Nephron (organoid): ENCODE data around the gene DLGAP4.

Experiments
- H3K27ac Mint-ChIP-seq, 3 experiments: 2 replicates each; pipeline ENCODE4 v1.8.0; 2020; ENCODE audit warnings: mixed read lengths in 3 of 3, mild to moderate bottlenecking in 2 of 3, moderate library complexity in 1 of 3
- H3K27me3 Mint-ChIP-seq: 2 replicates; pipeline ENCODE4 v1.8.0; 2021; ENCODE audit warnings: low read depth, mild to moderate bottlenecking, moderate library complexity, mixed read lengths
- H3K36me3 Mint-ChIP-seq: 2 replicates; pipeline ENCODE4 v1.8.0; 2020; ENCODE audit warnings: low read depth, mixed read lengths
- H3K4me1 Mint-ChIP-seq: 2 replicates; pipeline ENCODE4 v1.8.0; 2020; ENCODE audit warnings: mixed read lengths
- H3K4me3 Mint-ChIP-seq, 3 experiments: 2 replicates each; pipeline ENCODE4 v1.8.0; 2020; ENCODE audit warnings: mild to moderate bottlenecking in 3 of 3, mixed read lengths in 3 of 3, moderate library complexity in 2 of 3
- H3K9me3 Mint-ChIP-seq: 2 replicates; pipeline ENCODE4 v1.8.0; 2020; ENCODE audit warnings: mixed read lengths
- CTCF ChIP-seq, 3 experiments: fragments of 200-600 bp; sonication (generic); IDR thresholded peaks; one replicate each; pipeline ENCODE4 v1.5.0; 2021; ENCODE audit warnings: antibody characterized with exemption in 3 of 3; ENCODE audit not compliant: unreplicated experiment in 3 of 3

Gene DLGAP4

GRCh38 chr20:36355469-36356171, 49.5 kb downstream of the DLGAP4 start:
- no peaks in the 10 kb centered on the region for H3K9me3 Mint-ChIP-seq
- no peak overlapping the region for H3K4me3 Mint-ChIP-seq
- TF ChIP-seq CTCF (IDR thresholded peaks at IDR 0.05; ENCODE audit: unreplicated experiment in 3 of 3), result no peak
- no peak overlapping the region for H3K27ac Mint-ChIP-seq
- H3K36me3 Mint-ChIP-seq, result no peaks in the 10 kb centered on the region
- H3K27me3 Mint-ChIP-seq, result peaks cover 33% of the 10 kb centered on the region
- H3K4me1 Mint-ChIP-seq, result no peaks in the 10 kb centered on the region

GRCh38 chr20:36359668-36360406, 53.7 kb downstream of the DLGAP4 start:
- Mint-ChIP-seq H3K27me3 (peaks cover 36% of the 10 kb centered on the region), H3K36me3 (no peaks in the 10 kb centered on the region), H3K4me1 (no peaks in the 10 kb centered on the region), H3K4me3 (no peak overlapping the region), H3K27ac (no peak overlapping the region), H3K9me3 (no peaks in the 10 kb centered on the region)
- no peak for TF ChIP-seq CTCF (IDR thresholded peaks at IDR 0.05; ENCODE audit: unreplicated experiment in 3 of 3)

- Mint-ChIP-seq H3K4me3 (no peak overlapping the region), H3K4me1 (no peaks in the 10 kb centered on the region), H3K27me3 (peaks cover 33% of the 10 kb centered on the region), H3K27ac (no peak overlapping the region), H3K9me3 (no peaks in the 10 kb centered on the region), H3K36me3 (no peaks in the 10 kb centered on the region)
- TF ChIP-seq CTCF (IDR thresholded peaks at IDR 0.05; ENCODE audit: unreplicated experiment in 3 of 3), result no peak
Observed at GRCh38 chr20:36360429-36360828, 54.3 kb downstream of the DLGAP4 start.

GRCh38 chr20:36361406-36361805, 55.3 kb downstream of the DLGAP4 start:
- no peak for TF ChIP-seq CTCF (IDR thresholded peaks at IDR 0.05; ENCODE audit: unreplicated experiment in 3 of 3)
- H3K4me1 Mint-ChIP-seq, result no peaks in the 10 kb centered on the region

GRCh38 chr20:36362261-36362660, 56.1 kb downstream of the DLGAP4 start:
- H3K36me3 Mint-ChIP-seq, result no peaks in the 10 kb centered on the region
- H3K4me3 Mint-ChIP-seq, result no peak overlapping the region
- TF ChIP-seq CTCF (IDR thresholded peaks at IDR 0.05; ENCODE audit: unreplicated experiment in 3 of 3), result no peak
- H3K27ac Mint-ChIP-seq, result no peak overlapping the region
- no peaks in the 10 kb centered on the region for H3K9me3 Mint-ChIP-seq
- no peaks in the 10 kb centered on the region for H3K4me1 Mint-ChIP-seq
- H3K27me3 Mint-ChIP-seq, result peaks cover 38% of the 10 kb centered on the region

More at GRCh38 chr20:36361406-36361805, 55.3 kb downstream of the DLGAP4 start:
- H3K9me3 Mint-ChIP-seq, result no peaks in the 10 kb centered on the region
- no peak overlapping the region for H3K4me3 Mint-ChIP-seq
- H3K36me3 Mint-ChIP-seq, result no peaks in the 10 kb centered on the region
- peaks cover 36% of the 10 kb centered on the region for H3K27me3 Mint-ChIP-seq
- no peak overlapping the region for H3K27ac Mint-ChIP-seq
